GM18951 (cell line): Measurements from ENCODE around the gene KRTAP4-2.
"Not testable (repeated sequence)": the region's sequence is repeated elsewhere in the genome, so short reads cannot be mapped to it uniquely, and the experiment has no call there.

Source experiments
- POLR2A ChIP-seq: IDR thresholded peaks from 4 replicates; pipeline ENCODE4 v1.6.1; 2011; ENCODE audit warnings: mild to moderate bottlenecking; ENCODE audit not compliant: insufficient read length, insufficient read depth; ENCODE audit errors: extremely low read depth
- in situ Hi-C: fragments of 300-500 bp; cut with MboI; formaldehyde crosslinking; loops from one replicate; pipeline ENCODE4 v1.12.0; 2022; ENCODE audit warnings: low sequenced_read_pairs, mixed read lengths, inconsistent platforms; ENCODE audit not compliant: unreplicated experiment

The KRTAP4-2 gene

GRCh38 chr17:41184480-41184961 is 6.5 kb upstream of the KRTAP4-2 start, which contains the start of gene KRTAP4-1:
Gene KRTAP4-1, minus strand, starts transcription at chr17:41184911. Its CDS starts 57 bp downstream, at chr17:41184854.
- TF ChIP-seq POLR2A: no peak
- in situ Hi-C loops: no loop called here

- no peak for TF ChIP-seq POLR2A
- in situ Hi-C loops: no loop called here
These were observed 1.0 kb upstream of the KRTAP4-2 start for GRCh38 chr17:41178843-41179616.

GRCh38 chr17:41178341-41178740 is 320 bp upstream of the KRTAP4-2 start:
- in situ Hi-C loops: no loop called here
- TF ChIP-seq POLR2A: no peak

- in situ Hi-C loops: no loop called here
- TF ChIP-seq POLR2A: no peak
These were observed 1.2 kb downstream of the KRTAP4-2 start for GRCh38 chr17:41176744-41177387.

- in situ Hi-C loops: no loop called here
- no peak for TF ChIP-seq POLR2A
These were observed 6.1 kb downstream of the KRTAP4-2 start for GRCh38 chr17:41171886-41172285.

- TF ChIP-seq POLR2A: no peak
- in situ Hi-C loops: no loop called here
These were observed 9.9 kb downstream of the KRTAP4-2 start, which contains the start of gene KRTAP4-3 for GRCh38 chr17:41168121-41168520. Gene KRTAP4-3, minus strand, starts transcription at chr17:41168221. Its CDS starts 49 bp downstream, at chr17:41168172.

GRCh38 chr17:41167561-41167960 is 10.5 kb downstream of the KRTAP4-2 start:
- in situ Hi-C loops: no loop called here
- no peak for TF ChIP-seq POLR2A

GRCh38 chr17:41163828-41164227 is 14.2 kb downstream of the KRTAP4-2 start:
- TF ChIP-seq POLR2A: no peak
- in situ Hi-C loops: no loop called here

- TF ChIP-seq POLR2A: no peak
- in situ Hi-C loops: no loop called here
These were observed 17.4 kb downstream of the KRTAP4-2 start, which contains the start of gene KRTAP4-4 for GRCh38 chr17:41160648-41161047. Gene KRTAP4-4, minus strand, starts transcription at chr17:41160748. Its CDS starts 57 bp downstream, at chr17:41160691.

- in situ Hi-C loops: not testable (repeated sequence)
These were observed 17.8 kb downstream of the KRTAP4-2 start for GRCh38 chr17:41160190-41160589.

GRCh38 chr17:41153856-41154255 is 24.2 kb downstream of the KRTAP4-2 start:
- in situ Hi-C loops: no loop called here
- no peak for TF ChIP-seq POLR2A

- no peak for TF ChIP-seq POLR2A
- in situ Hi-C loops: no loop called here
These were observed 26.5 kb downstream of the KRTAP4-2 start for GRCh38 chr17:41151525-41151924.

- no peak for TF ChIP-seq POLR2A
- in situ Hi-C loops: no loop called here
These were observed 28.0 kb downstream of the KRTAP4-2 start for GRCh38 chr17:41150026-41150425.

GRCh38 chr17:41149652-41149985 is 28.4 kb downstream of the KRTAP4-2 start, which contains the start of gene KRTAP4-5:
Gene KRTAP4-5, minus strand, starts transcription at chr17:41149825. Its CDS starts 58 bp downstream, at chr17:41149767.
- in situ Hi-C loops: no loop called here
- TF ChIP-seq POLR2A: no peak

GRCh38 chr17:41148971-41149651 is 28.9 kb downstream of the KRTAP4-2 start:
- in situ Hi-C loops: not testable (repeated sequence)
